HEK293 (cell line): ENCODE measurements around the gene FGF12.
A peak's percentile ranks its signal among the peaks of the same experiment; 100 is the strongest.

Source experiments
- CTCF ChIA-PET: fragments of 350-600 bp; formaldehyde crosslinking; extraction: SDS; loops from one replicate; lab custom pipeline; 2021; ENCODE audit warnings: antibody characterized with exemption; lab: Yijun Ruan, JAX
- POLR2A ChIA-PET: fragments of 300-600 bp; formaldehyde crosslinking; extraction: SDS; loops from one replicate; lab custom pipeline; 2020; ENCODE audit warnings: antibody characterized with exemption, inconsistent platforms; lab: Yijun Ruan, JAX
- H3K27ac ChIP-seq: fragments of 200-500 bp; sonication (Bioruptor generic); 2 replicates; pipeline ENCODE4 v1.5.1; 2014; ENCODE audit warnings: low read depth, low read length, control low read depth, inconsistent platforms; ENCODE audit errors: extremely low read depth
- H3K36me3 ChIP-seq, 2 experiments: fragments of 200-500 bp in 1 of 2; sonication (Bioruptor generic) in 1 of 2; 1 replicate in 1 of 2; 2 replicates in 1 of 2; pipeline ENCODE4 v1.5.1; 2014 to 2017; ENCODE audit warnings: inconsistent platforms in 2 of 2, low read length in 2 of 2; ENCODE audit not compliant: control insufficient read depth in 2 of 2, insufficient read depth in 1 of 2
- H3K4me1 ChIP-seq: fragments of 200-500 bp; sonication (Bioruptor generic); 2 replicates; pipeline ENCODE4 v1.5.1; 2014; ENCODE audit warnings: mild to moderate bottlenecking, low read length, inconsistent platforms; ENCODE audit not compliant: control insufficient read depth, insufficient read depth
- H3K4me3 ChIP-seq: 2 replicates; pipeline ENCODE4 v1.5.1; 2011; ENCODE audit warnings: low read depth, mild to moderate bottlenecking, control low read depth, low read length, moderate library complexity
- H3K9me3 ChIP-seq: fragments of 200-500 bp; sonication (Bioruptor generic); 2 replicates; pipeline ENCODE4 v1.5.1; 2014; ENCODE audit warnings: low read depth, low read length, inconsistent platforms; ENCODE audit not compliant: control insufficient read depth, insufficient read depth
- KLF7 ChIP-seq: fragments of 450-650 bp; formaldehyde crosslinking; IDR thresholded peaks from 2 replicates; pipeline ENCODE4 v1.5.1; 2016; ENCODE audit warnings: missing biosample characterization, missing genetic modification characterization, borderline replicate concordance
- OVOL3 ChIP-seq: fragments of 450-650 bp; formaldehyde crosslinking; IDR thresholded peaks from 2 replicates; pipeline ENCODE4 v1.5.1; 2016; ENCODE audit warnings: missing biosample characterization, missing genetic modification characterization
- PRDM1 ChIP-seq: fragments of 450-650 bp; formaldehyde crosslinking; IDR thresholded peaks from 2 replicates; pipeline ENCODE4; 2016; ENCODE audit warnings: missing biosample characterization, missing genetic modification characterization
- SCRT1 ChIP-seq: fragments of 450-650 bp; formaldehyde crosslinking; IDR thresholded peaks from 2 replicates; pipeline ENCODE4 v1.5.1; 2016; ENCODE audit warnings: missing biosample characterization, missing genetic modification characterization, borderline replicate concordance
- ZBTB1 ChIP-seq: fragments of 450-650 bp; formaldehyde crosslinking; IDR thresholded peaks from 2 replicates; pipeline ENCODE4 v1.5.1; 2016; ENCODE audit warnings: missing biosample characterization, missing genetic modification characterization
- ZNF10 ChIP-seq: fragments of 450-650 bp; formaldehyde crosslinking; IDR thresholded peaks from 2 replicates; pipeline ENCODE4 v1.5.1; 2017; ENCODE audit warnings: missing biosample characterization, missing genetic modification characterization
- ZNF121 ChIP-seq: fragments of 450-650 bp; formaldehyde crosslinking; IDR thresholded peaks from 2 replicates; pipeline ENCODE4 v1.5.1; 2016; ENCODE audit warnings: missing biosample characterization, missing genetic modification characterization
- ZNF19 ChIP-seq: fragments of 450-650 bp; formaldehyde crosslinking; IDR thresholded peaks from 2 replicates; pipeline ENCODE4; 2016; ENCODE audit warnings: missing biosample characterization, missing genetic modification characterization, low read depth
- ZNF2 ChIP-seq: fragments of 450-650 bp; formaldehyde crosslinking; IDR thresholded peaks from 2 replicates; pipeline ENCODE4 v1.5.1; 2016; ENCODE audit warnings: missing biosample characterization, missing genetic modification characterization
- ZNF239 ChIP-seq: fragments of 450-650 bp; formaldehyde crosslinking; IDR thresholded peaks from 2 replicates; pipeline ENCODE4 v1.5.1; 2016; ENCODE audit warnings: missing biosample characterization, missing genetic modification characterization
- ZNF560 ChIP-seq: fragments of 450-650 bp; formaldehyde crosslinking; IDR thresholded peaks from 2 replicates; pipeline ENCODE4 v1.5.1; 2017; ENCODE audit warnings: missing biosample characterization, missing genetic modification characterization, borderline replicate concordance
- ZNF561 ChIP-seq: fragments of 450-650 bp; IDR thresholded peaks from 2 replicates; pipeline ENCODE4 v1.5.1; 2018; ENCODE audit warnings: missing biosample characterization, missing genetic modification characterization, borderline replicate concordance
- ZNF600 ChIP-seq: fragments of 450-650 bp; formaldehyde crosslinking; IDR thresholded peaks from 2 replicates; pipeline ENCODE4 v1.5.1; 2016; ENCODE audit warnings: missing biosample characterization, missing genetic modification characterization
- ZNF626 ChIP-seq: fragments of 450-650 bp; sonication (Bioruptor Pico); formaldehyde crosslinking; IDR thresholded peaks from 2 replicates; pipeline ENCODE4 v1.5.1; 2018; ENCODE audit warnings: missing biosample characterization, missing genetic modification characterization, inconsistent platforms
- ZNF654 ChIP-seq: fragments of 450-650 bp; formaldehyde crosslinking; IDR thresholded peaks from 2 replicates; pipeline ENCODE4 v1.5.1; 2016; ENCODE audit warnings: low read depth, missing biosample characterization, missing genetic modification characterization
- ZNF664 ChIP-seq: fragments of 450-650 bp; formaldehyde crosslinking; IDR thresholded peaks from 2 replicates; pipeline ENCODE4 v1.5.1; 2016; ENCODE audit warnings: missing biosample characterization, missing genetic modification characterization
- ZNF776 ChIP-seq: fragments of 450-650 bp; formaldehyde crosslinking; IDR thresholded peaks from 2 replicates; pipeline ENCODE4 v1.5.0; 2017; ENCODE audit warnings: missing biosample characterization, missing genetic modification characterization, borderline replicate concordance
- ZNF843 ChIP-seq: fragments of 450-650 bp; formaldehyde crosslinking; IDR thresholded peaks from 2 replicates; pipeline ENCODE4 v1.5.1; 2016; ENCODE audit warnings: missing biosample characterization, missing genetic modification characterization
- TF ChIP-seq, protein P1 (sequence below): fragments of 450-650 bp; formaldehyde crosslinking; IDR thresholded peaks from 2 replicates; pipeline ENCODE4 v1.5.1; 2017; ENCODE audit warnings: missing biosample characterization, missing genetic modification characterization
- TF ChIP-seq, protein P2 (sequence below): fragments of 450-650 bp; IDR thresholded peaks from 2 replicates; pipeline ENCODE4 v1.5.1; 2018; ENCODE audit warnings: missing biosample characterization, missing genetic modification characterization
- TF ChIP-seq, protein P3 (sequence below): fragments of 450-650 bp; formaldehyde crosslinking; IDR thresholded peaks from 2 replicates; pipeline ENCODE4 v1.5.1; 2016; ENCODE audit warnings: missing biosample characterization, missing genetic modification characterization

FGF12 gene

DNA sequence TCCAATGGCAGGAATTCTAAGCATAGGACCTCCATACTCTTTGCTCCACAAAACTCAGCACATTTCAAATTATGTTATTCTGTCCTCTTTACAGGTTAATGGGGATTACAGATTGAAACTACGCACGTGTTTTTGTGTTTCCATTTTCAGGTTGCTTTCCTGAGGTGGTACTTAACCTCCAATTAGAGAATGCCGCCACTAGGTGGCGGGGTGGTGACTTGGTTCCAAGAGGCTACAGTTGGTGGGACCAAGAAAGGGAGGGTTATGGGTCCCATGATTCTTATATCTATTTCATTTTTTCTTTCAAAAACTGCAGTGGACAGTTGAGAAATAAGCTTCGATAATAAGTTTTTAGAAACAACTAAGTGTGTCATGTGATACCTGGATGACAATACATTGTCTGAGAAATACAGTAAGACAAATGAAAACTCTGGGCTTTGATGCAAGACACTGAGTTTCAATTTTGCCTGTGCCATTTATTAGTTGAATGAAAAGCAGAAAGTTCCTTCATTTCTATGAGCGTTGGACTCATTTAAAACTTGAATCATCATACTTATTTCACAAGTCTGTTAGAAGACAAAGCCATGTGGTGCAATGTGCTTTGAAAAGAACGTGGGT is 539.0 kb downstream of the FGF12 start:
- CTCF ChIA-PET = interaction anchor here (0.6 to 4.4 kb wide), 15 partner anchors 10 to 256 kb away, joined by 3 to 42 read pairs (median 3); no protein-coding TSS in a partner anchor
- Histone ChIP-seq H3K4me1 (no peaks in the 10 kb centered on the region), H3K36me3 (no peaks in the 10 kb centered on the region), H3K4me3 (no peak overlapping the region), H3K27ac (no peak overlapping the region), H3K9me3 (no peaks in the 10 kb centered on the region)
- TF ChIP-seq ZNF10 (no peak), ZBTB1 (tag by site-specific recombination) (no peak), KLF7 (tag by site-specific recombination) (no peak), ZNF239 (tag by site-specific recombination) (no peak), ZNF561 (no peak), ZNF654 (tag by site-specific recombination) (peak; percentile 61), ZNF626 (tag by site-specific recombination) (no peak), SCRT1 (tag by site-specific recombination) (no peak), ZNF121 (tag by site-specific recombination) (no peak), ZNF560 (no peak), ZNF600 (tag by site-specific recombination) (no peak), ZNF2 (tag by site-specific recombination) (peak; percentile 55; the same call in 1 of the 2 replicates), ZNF19 (tag by site-specific recombination) (no peak), OVOL3 (tag by site-specific recombination) (no peak), ZNF664 (tag by site-specific recombination) (no peak)
- TF ChIP-seq, protein P1, sequence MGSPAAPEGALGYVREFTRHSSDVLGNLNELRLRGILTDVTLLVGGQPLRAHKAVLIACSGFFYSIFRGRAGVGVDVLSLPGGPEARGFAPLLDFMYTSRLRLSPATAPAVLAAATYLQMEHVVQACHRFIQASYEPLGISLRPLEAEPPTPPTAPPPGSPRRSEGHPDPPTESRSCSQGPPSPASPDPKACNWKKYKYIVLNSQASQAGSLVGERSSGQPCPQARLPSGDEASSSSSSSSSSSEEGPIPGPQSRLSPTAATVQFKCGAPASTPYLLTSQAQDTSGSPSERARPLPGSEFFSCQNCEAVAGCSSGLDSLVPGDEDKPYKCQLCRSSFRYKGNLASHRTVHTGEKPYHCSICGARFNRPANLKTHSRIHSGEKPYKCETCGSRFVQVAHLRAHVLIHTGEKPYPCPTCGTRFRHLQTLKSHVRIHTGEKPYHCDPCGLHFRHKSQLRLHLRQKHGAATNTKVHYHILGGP (tag by site-specific recombination) = no peak
- TF ChIP-seq, protein P2, sequence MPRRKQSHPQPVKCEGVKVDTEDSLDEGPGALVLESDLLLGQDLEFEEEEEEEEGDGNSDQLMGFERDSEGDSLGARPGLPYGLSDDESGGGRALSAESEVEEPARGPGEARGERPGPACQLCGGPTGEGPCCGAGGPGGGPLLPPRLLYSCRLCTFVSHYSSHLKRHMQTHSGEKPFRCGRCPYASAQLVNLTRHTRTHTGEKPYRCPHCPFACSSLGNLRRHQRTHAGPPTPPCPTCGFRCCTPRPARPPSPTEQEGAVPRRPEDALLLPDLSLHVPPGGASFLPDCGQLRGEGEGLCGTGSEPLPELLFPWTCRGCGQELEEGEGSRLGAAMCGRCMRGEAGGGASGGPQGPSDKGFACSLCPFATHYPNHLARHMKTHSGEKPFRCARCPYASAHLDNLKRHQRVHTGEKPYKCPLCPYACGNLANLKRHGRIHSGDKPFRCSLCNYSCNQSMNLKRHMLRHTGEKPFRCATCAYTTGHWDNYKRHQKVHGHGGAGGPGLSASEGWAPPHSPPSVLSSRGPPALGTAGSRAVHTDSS (tag by site-specific recombination) = no peak
- POLR2A ChIA-PET = no interaction called here

DNA sequence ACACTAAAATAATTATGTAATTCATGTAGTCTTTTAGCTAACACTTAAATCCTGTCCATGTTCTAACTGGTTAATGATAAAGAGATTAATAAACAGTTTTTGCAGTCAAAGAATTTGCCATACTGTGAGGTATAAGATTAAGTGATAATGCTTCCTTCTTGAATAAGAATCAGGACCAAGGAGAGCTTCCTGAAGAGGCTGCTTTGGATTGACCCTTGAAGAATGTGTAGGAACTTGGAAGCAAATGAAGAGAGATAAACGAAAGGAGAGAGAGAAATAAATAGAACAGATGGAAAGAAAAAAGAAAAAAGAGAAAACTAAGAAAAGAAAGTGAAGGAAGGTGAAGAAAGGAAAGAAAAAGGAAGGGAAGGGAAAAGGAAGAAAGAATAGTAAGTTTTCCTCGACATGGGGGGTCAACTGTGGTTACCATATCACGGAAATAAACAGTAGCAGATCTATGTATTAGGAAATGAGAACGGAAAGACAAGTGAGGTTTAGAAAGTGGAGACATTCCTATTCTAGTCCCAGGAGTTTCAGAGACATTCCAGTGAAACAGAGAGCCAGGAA is 539.8 kb downstream of the FGF12 start:
- no peaks in the 10 kb centered on the region for H3K36me3 ChIP-seq
- POLR2A ChIA-PET = no interaction called here
- no peaks in the 10 kb centered on the region for H3K4me1 ChIP-seq
- H3K27ac ChIP-seq = no peak overlapping the region
- TF ChIP-seq, protein P3, sequence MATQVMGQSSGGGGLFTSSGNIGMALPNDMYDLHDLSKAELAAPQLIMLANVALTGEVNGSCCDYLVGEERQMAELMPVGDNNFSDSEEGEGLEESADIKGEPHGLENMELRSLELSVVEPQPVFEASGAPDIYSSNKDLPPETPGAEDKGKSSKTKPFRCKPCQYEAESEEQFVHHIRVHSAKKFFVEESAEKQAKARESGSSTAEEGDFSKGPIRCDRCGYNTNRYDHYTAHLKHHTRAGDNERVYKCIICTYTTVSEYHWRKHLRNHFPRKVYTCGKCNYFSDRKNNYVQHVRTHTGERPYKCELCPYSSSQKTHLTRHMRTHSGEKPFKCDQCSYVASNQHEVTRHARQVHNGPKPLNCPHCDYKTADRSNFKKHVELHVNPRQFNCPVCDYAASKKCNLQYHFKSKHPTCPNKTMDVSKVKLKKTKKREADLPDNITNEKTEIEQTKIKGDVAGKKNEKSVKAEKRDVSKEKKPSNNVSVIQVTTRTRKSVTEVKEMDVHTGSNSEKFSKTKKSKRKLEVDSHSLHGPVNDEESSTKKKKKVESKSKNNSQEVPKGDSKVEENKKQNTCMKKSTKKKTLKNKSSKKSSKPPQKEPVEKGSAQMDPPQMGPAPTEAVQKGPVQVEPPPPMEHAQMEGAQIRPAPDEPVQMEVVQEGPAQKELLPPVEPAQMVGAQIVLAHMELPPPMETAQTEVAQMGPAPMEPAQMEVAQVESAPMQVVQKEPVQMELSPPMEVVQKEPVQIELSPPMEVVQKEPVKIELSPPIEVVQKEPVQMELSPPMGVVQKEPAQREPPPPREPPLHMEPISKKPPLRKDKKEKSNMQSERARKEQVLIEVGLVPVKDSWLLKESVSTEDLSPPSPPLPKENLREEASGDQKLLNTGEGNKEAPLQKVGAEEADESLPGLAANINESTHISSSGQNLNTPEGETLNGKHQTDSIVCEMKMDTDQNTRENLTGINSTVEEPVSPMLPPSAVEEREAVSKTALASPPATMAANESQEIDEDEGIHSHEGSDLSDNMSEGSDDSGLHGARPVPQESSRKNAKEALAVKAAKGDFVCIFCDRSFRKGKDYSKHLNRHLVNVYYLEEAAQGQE (tag by site-specific recombination) = peak; percentile 96
- peak; percentile 97 for TF ChIP-seq PRDM1 (tag by site-specific recombination)
- TF ChIP-seq ZNF843 (tag by site-specific recombination) = no peak
- TF ChIP-seq ZNF776 (tag by site-specific recombination) = no peak
- CTCF ChIA-PET = interaction anchor here (0.6 to 4.4 kb wide), 13 partner anchors 11 to 1766 kb away, joined by 3 to 42 read pairs (median 3); no protein-coding TSS in a partner anchor
- no peaks in the 10 kb centered on the region for H3K9me3 ChIP-seq
- H3K4me3 ChIP-seq = no peak overlapping the region
